Thoracic aorta (tissue), 2 donors: ENCODE data around the gene GALR2. TPM values are rescaled to one million over a fixed set of nuclear protein-coding genes. Genes with fewer than 3 reads are reported as not detected.
"Not testable (repeated sequence)": the region's sequence is repeated elsewhere in the genome, so short reads cannot be mapped to it uniquely, and the experiment has no call there.

Experiments
- ATAC-seq: fragments of 150-250 bp; one replicate; pipeline ENCODE4 v1.8.0; 2017; ENCODE audit warnings: low read depth; ENCODE audit not compliant: insufficient number of reproducible peaks, low FRiP score
- DNase-seq: peaks from one replicate; pipeline ENCODE4 v3.0.0-alpha.2; 2020; ENCODE audit warnings: low spot score
- H3K27ac ChIP-seq, 2 donors: fragments of 200-600 bp; sonication (generic); 1 replicate in 1 of 2; 2 replicates in 1 of 2; pipeline ENCODE4 v1.5.1; 2016; ENCODE audit warnings: mild to moderate bottlenecking in 2 of 2, moderate library complexity in 2 of 2
- H3K27me3 ChIP-seq: fragments of 200-600 bp; sonication (generic); replicated peaks from 2 replicates; pipeline ENCODE4 v1.6.0; 2016; ENCODE audit warnings: mild to moderate bottlenecking; ENCODE audit not compliant: insufficient read depth
- H3K36me3 ChIP-seq: fragments of 200-600 bp; sonication (generic); one replicate; pipeline ENCODE4 v1.5.1; 2016
- H3K4me1 ChIP-seq, 2 donors: fragments of 200-600 bp; sonication (generic); 1 replicate in 1 of 2; 2 replicates in 1 of 2; pipeline versions ENCODE4 v1.5.1 to v1.6.0; 2016; ENCODE audit warnings: low read depth in 2 of 2, mild to moderate bottlenecking in 1 of 2; ENCODE audit not compliant: control insufficient read depth in 1 of 2
- H3K4me3 ChIP-seq: fragments of 200-600 bp; sonication (generic); 2 replicates; pipeline ENCODE4 v1.5.1; 2016; ENCODE audit warnings: mild to moderate bottlenecking
- H3K9me3 ChIP-seq: fragments of 200-600 bp; sonication (generic); 2 replicates; pipeline ENCODE4 v1.5.1; 2016
- CTCF ChIP-seq: fragments of 200-600 bp; sonication (generic); IDR thresholded peaks from one replicate; pipeline ENCODE4 v1.5.1; 2019; ENCODE audit warnings: antibody characterized with exemption
- total RNA-seq, 2 donors: library from RNA; depleted of rRNA; stranded (reverse); fragments of >200 nt; gene quantifications; one replicate each; pipeline versions ENCODE4 v1.1.0 to v1.2.3, GENCODE V29; 2016

Gene GALR2
- total RNA-seq, 2 donors from 2014 or later: 1.4 TPM; not detected in 1

GRCh38 chr17:76038050-76038449 lies 36.5 kb upstream of the GALR2 start:
- H3K27me3 ChIP-seq: no peaks in the 10 kb centered on the region
- no peak for DNase-seq
- TF ChIP-seq CTCF: no peak
- no peaks in the 10 kb centered on the region for H3K9me3 ChIP-seq
- no peaks in the 10 kb centered on the region for H3K4me1 ChIP-seq
- H3K36me3 ChIP-seq: peaks cover 45% of the 10 kb centered on the region
- no peak for ATAC-seq
- no peak overlapping the region for H3K4me3 ChIP-seq
- H3K27ac ChIP-seq: no peak overlapping the region

- peaks cover 56% of the 10 kb centered on the region for H3K36me3 ChIP-seq
- TF ChIP-seq CTCF: no peak
- no peak overlapping the region for H3K27ac ChIP-seq
- no peaks in the 10 kb centered on the region for H3K4me1 ChIP-seq
- no peak overlapping the region for H3K4me3 ChIP-seq
- no peaks in the 10 kb centered on the region for H3K27me3 ChIP-seq
- no peaks in the 10 kb centered on the region for H3K9me3 ChIP-seq
- no peak for ATAC-seq
- DNase-seq: no peak
Observed at GRCh38 chr17:76039121-76039520, 35.5 kb upstream of the GALR2 start.

GRCh38 chr17:76040376-76040775 lies 34.2 kb upstream of the GALR2 start:
- H3K4me3 ChIP-seq: no peak overlapping the region
- no peak for DNase-seq
- H3K27ac ChIP-seq: no peak overlapping the region
- no peak for ATAC-seq
- no peaks in the 10 kb centered on the region for H3K27me3 ChIP-seq
- no peak for TF ChIP-seq CTCF
- H3K9me3 ChIP-seq: no peaks in the 10 kb centered on the region
- H3K4me1 ChIP-seq: no peaks in the 10 kb centered on the region
- H3K36me3 ChIP-seq: peaks cover 68% of the 10 kb centered on the region

- not testable (repeated sequence) for H3K4me1 ChIP-seq, H3K27me3 ChIP-seq, H3K9me3 ChIP-seq, H3K4me3 ChIP-seq, DNase-seq, H3K27ac ChIP-seq, ATAC-seq
- peaks cover 91% of the 10 kb centered on the region for H3K36me3 ChIP-seq
Observed at GRCh38 chr17:76042868-76043267, 31.7 kb upstream of the GALR2 start.

- peaks cover 93% of the 10 kb centered on the region for H3K36me3 ChIP-seq
- not testable (repeated sequence) for ATAC-seq
Observed at GRCh38 chr17:76044475-76045007, 30.0 kb upstream of the GALR2 start.

GRCh38 chr17:76046064-76046463 lies 28.5 kb upstream of the GALR2 start:
- H3K4me3 ChIP-seq: no peak overlapping the region
- peaks cover 89% of the 10 kb centered on the region for H3K36me3 ChIP-seq
- H3K27ac ChIP-seq: no peak overlapping the region
- H3K27me3 ChIP-seq: no peaks in the 10 kb centered on the region
- no peak for DNase-seq
- no peak for TF ChIP-seq CTCF
- ATAC-seq: no peak
- no peaks in the 10 kb centered on the region for H3K4me1 ChIP-seq
- no peaks in the 10 kb centered on the region for H3K9me3 ChIP-seq

More at GRCh38 chr17:76044475-76045007, 30.0 kb upstream of the GALR2 start:
- H3K4me1 ChIP-seq, H3K27ac ChIP-seq, H3K9me3 ChIP-seq, H3K4me3 ChIP-seq, H3K27me3 ChIP-seq, DNase-seq: not testable (repeated sequence)
